Stimulated activated CD8-positive, alpha-beta memory T cell treated with anti-CD3 and anti-CD28 coated beads, Interleukin-4, amount 100 ng/mL, for 48 hours (primary cell): ENCODE measurements around the gene COL17A1.

Source experiments
- DNase-seq: peaks from one replicate; pipeline ENCODE4 v3.0.0-alpha.2; 2020

The COL17A1 gene

GRCh38 chr10:104046651-104047050 lies 39.0 kb downstream of the COL17A1 start:
- DNase-seq: no peak

GRCh38 chr10:104045151-104046089 lies 40.3 kb downstream of the COL17A1 start:
- no peak for DNase-seq

- no peak for DNase-seq
Measured at GRCh38 chr10:104043854-104044253, 41.8 kb downstream of the COL17A1 start.

- DNase-seq: no peak
Measured at GRCh38 chr10:104043185-104043830, 42.4 kb downstream of the COL17A1 start.

- DNase-seq: no peak
Measured at GRCh38 chr10:104041891-104042535, 43.7 kb downstream of the COL17A1 start.

GRCh38 chr10:104040862-104041789 lies 44.6 kb downstream of the COL17A1 start:
- no peak for DNase-seq

GRCh38 chr10:104040382-104040781 lies 45.3 kb downstream of the COL17A1 start:
- no peak for DNase-seq

- no peak for DNase-seq
Measured at GRCh38 chr10:104038958-104039752, 46.5 kb downstream of the COL17A1 start.

GRCh38 chr10:104038537-104038936 lies 47.1 kb downstream of the COL17A1 start:
- DNase-seq: no peak

- DNase-seq: no peak
Measured at GRCh38 chr10:104037261-104037951, 48.3 kb downstream of the COL17A1 start.

GRCh38 chr10:104036518-104037260 lies 49.0 kb downstream of the COL17A1 start:
- no peak for DNase-seq

- DNase-seq: no peak
Measured at GRCh38 chr10:104036069-104036384, 49.7 kb downstream of the COL17A1 start.

GRCh38 chr10:104035194-104036068 lies 50.2 kb downstream of the COL17A1 start:
- no peak for DNase-seq

GRCh38 chr10:104034401-104035193 lies 51.1 kb downstream of the COL17A1 start:
- no peak for DNase-seq

- DNase-seq: no peak
Measured at GRCh38 chr10:104033966-104034365, 51.7 kb downstream of the COL17A1 start.

- no peak for DNase-seq
Measured at GRCh38 chr10:104033401-104033930, 52.2 kb downstream of the COL17A1 start.

GRCh38 chr10:104032144-104032775 lies 53.4 kb downstream of the COL17A1 start:
- DNase-seq: no peak

GRCh38 chr10:104031631-104032030 lies 54.0 kb downstream of the COL17A1 start:
- no peak for DNase-seq
